ENCODE measurements around the gene THEM5. TPM values are rescaled to one million over a fixed set of nuclear protein-coding genes. Genes with fewer than 3 reads are reported as not detected.

The THEM5 gene
- total RNA-seq, 1 experiment from 2014 or later: not detected

- no peak for DNase-seq (ENCODE audit: low spot score)
Measured at GRCh38 chr1:151839457-151840403, 13.8 kb downstream of the THEM5 start, which contains the start of gene C2CD4D. C2CD4D (minus strand) TSS chr1:151839820; CDS start chr1:151838989, 831 bp downstream.

GRCh38 chr1:151839082-151839412 lies 14.5 kb downstream of the THEM5 start:
- no peak for DNase-seq (ENCODE audit: low spot score)

GRCh38 chr1:151838222-151839081 lies 15.1 kb downstream of the THEM5 start:
- no peak for DNase-seq (ENCODE audit: low spot score)

GRCh38 chr1:151837884-151838221 lies 15.7 kb downstream of the THEM5 start:
- DNase-seq (ENCODE audit: low spot score): no peak

GRCh38 chr1:151837197-151837596 lies 16.3 kb downstream of the THEM5 start:
- no peak for DNase-seq (ENCODE audit: low spot score)

- no peak for DNase-seq (ENCODE audit: low spot score)
Measured at GRCh38 chr1:151835596-151835995, 17.9 kb downstream of the THEM5 start.

- no peak for DNase-seq (ENCODE audit: low spot score)
Measured at GRCh38 chr1:151834239-151834638, 19.3 kb downstream of the THEM5 start.

GRCh38 chr1:151833172-151833900 lies 20.2 kb downstream of the THEM5 start:
- no peak for DNase-seq (ENCODE audit: low spot score)

- peak; percentile 64 for DNase-seq (ENCODE audit: low spot score)
Measured at GRCh38 chr1:151832318-151832980, 21.1 kb downstream of the THEM5 start.

- no peak for DNase-seq (ENCODE audit: low spot score)
Measured at GRCh38 chr1:151831605-151832004, 21.9 kb downstream of the THEM5 start, which contains the start of gene RORC. RORC (minus strand) TSS chr1:151831802; CDS start chr1:151831764, 38 bp downstream.

GRCh38 chr1:151831256-151831591 lies 22.3 kb downstream of the THEM5 start:
- no peak for DNase-seq (ENCODE audit: low spot score)

GRCh38 chr1:151830055-151830454 lies 23.5 kb downstream of the THEM5 start:
- DNase-seq (ENCODE audit: low spot score): no peak

GRCh38 chr1:151829352-151830046 lies 24.0 kb downstream of the THEM5 start:
- no peak for DNase-seq (ENCODE audit: low spot score)

GRCh38 chr1:151828921-151829320 lies 24.6 kb downstream of the THEM5 start:
- peak; percentile 78 for DNase-seq (ENCODE audit: low spot score)

GRCh38 chr1:151827853-151828252 lies 25.7 kb downstream of the THEM5 start:
- DNase-seq (ENCODE audit: low spot score): no peak

- no peak for DNase-seq (ENCODE audit: low spot score)
Measured at GRCh38 chr1:151825751-151826660, 27.5 kb downstream of the THEM5 start.

- DNase-seq (ENCODE audit: low spot score): no peak
Measured at GRCh38 chr1:151825204-151825603, 28.3 kb downstream of the THEM5 start.

GRCh38 chr1:151823175-151823574 lies 30.3 kb downstream of the THEM5 start:
- no peak for DNase-seq (ENCODE audit: low spot score)

GRCh38 chr1:151822404-151822803 lies 31.1 kb downstream of the THEM5 start:
- no peak for DNase-seq (ENCODE audit: low spot score)

- DNase-seq (ENCODE audit: low spot score): no peak
Measured at GRCh38 chr1:151820940-151821339, 32.6 kb downstream of the THEM5 start.

All from A172 (cell line).